ENCODE measurements around the gene DISP3. TPM values are rescaled to one million over a fixed set of nuclear protein-coding genes. Genes with fewer than 3 reads are reported as not detected.
A peak's percentile ranks its signal among the peaks of the same experiment; 100 is the strongest.

The DISP3 gene
- total RNA-seq, 1 donor: under 0.01 TPM

DNA sequence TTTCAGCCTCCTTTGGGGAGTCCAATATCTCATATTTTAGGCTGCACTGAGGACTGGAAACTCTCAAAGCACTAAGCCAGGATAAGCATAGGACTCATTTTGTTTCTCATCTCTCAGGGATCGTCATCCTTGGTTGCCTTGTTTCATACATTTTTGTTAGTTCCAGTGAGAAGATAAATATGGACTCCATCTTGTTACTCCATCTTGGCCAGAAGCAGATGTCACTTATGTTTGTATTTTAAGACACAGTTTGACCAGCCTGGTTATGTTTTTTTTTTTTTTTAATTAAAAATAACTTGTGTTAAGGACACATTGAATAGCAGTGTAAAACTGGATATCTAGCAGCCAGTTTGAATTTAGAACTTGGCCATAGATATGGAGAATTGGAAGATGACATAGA lies 34.7 kb downstream of the DISP3 start:
- H3K4me3 ChIP-seq (ENCODE audit: insufficient read depth, low read length): no peak overlapping the region
- no peak overlapping the region for H3K4me2 ChIP-seq (ENCODE audit: insufficient read depth, low read length)
- no peaks in the 10 kb centered on the region for H3K27me3 ChIP-seq (ENCODE audit: insufficient read depth, low read length)
- H4K20me1 ChIP-seq (ENCODE audit: insufficient read depth, low read length): no peaks in the 10 kb centered on the region
- no peak overlapping the region for H3K27ac ChIP-seq (ENCODE audit: low read depth, low read length)
- no peak overlapping the region for H2AFZ ChIP-seq (ENCODE audit: low read length)
- no peaks in the 10 kb centered on the region for H3K79me2 ChIP-seq (ENCODE audit: insufficient read depth, low read length)
- H3K4me1 ChIP-seq (ENCODE audit: insufficient read depth, low read length): no peaks in the 10 kb centered on the region
- no peaks in the 10 kb centered on the region for H3K9me3 ChIP-seq (ENCODE audit: low read depth, low read length)
- H3K36me3 ChIP-seq (ENCODE audit: insufficient read depth, low read length): no peaks in the 10 kb centered on the region
- TF ChIP-seq, protein P1, sequence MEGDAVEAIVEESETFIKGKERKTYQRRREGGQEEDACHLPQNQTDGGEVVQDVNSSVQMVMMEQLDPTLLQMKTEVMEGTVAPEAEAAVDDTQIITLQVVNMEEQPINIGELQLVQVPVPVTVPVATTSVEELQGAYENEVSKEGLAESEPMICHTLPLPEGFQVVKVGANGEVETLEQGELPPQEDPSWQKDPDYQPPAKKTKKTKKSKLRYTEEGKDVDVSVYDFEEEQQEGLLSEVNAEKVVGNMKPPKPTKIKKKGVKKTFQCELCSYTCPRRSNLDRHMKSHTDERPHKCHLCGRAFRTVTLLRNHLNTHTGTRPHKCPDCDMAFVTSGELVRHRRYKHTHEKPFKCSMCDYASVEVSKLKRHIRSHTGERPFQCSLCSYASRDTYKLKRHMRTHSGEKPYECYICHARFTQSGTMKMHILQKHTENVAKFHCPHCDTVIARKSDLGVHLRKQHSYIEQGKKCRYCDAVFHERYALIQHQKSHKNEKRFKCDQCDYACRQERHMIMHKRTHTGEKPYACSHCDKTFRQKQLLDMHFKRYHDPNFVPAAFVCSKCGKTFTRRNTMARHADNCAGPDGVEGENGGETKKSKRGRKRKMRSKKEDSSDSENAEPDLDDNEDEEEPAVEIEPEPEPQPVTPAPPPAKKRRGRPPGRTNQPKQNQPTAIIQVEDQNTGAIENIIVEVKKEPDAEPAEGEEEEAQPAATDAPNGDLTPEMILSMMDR (IDR thresholded peaks at IDR 0.05; ENCODE audit: extremely low read depth, low read depth, low read length): no peak
- peak; percentile 38 for DNase-seq (ENCODE audit: insufficient read length, low spot score, missing footprints)

DNA sequence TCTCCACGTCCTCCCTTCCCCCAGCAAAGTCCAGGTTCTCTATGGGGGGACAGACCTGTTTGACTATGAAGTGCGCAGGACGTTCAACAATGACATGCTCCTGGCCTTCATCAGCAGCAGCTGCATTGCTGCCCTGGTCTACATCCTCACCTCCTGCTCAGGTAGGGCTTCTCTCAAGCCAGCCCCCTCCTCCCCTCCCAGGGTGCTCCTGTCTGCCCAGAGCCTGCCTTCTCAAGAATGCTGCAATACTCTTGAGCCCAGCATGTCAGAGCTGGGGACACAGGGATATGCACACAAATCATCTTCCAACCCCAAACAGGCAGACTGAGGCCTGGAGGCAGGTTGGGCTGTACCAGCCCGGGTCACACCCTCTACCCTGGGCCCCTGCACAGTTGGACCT lies 35.4 kb downstream of the DISP3 start:
- no peak for DNase-seq (ENCODE audit: insufficient read length, low spot score, missing footprints)
- H3K79me2 ChIP-seq (ENCODE audit: insufficient read depth, low read length): no peaks in the 10 kb centered on the region
- H4K20me1 ChIP-seq (ENCODE audit: insufficient read depth, low read length): no peaks in the 10 kb centered on the region
- no peaks in the 10 kb centered on the region for H3K9me3 ChIP-seq (ENCODE audit: low read depth, low read length)
- H3K4me2 ChIP-seq (ENCODE audit: insufficient read depth, low read length): no peak overlapping the region
- no peak overlapping the region for H2AFZ ChIP-seq (ENCODE audit: low read length)
- TF ChIP-seq, protein P1 (IDR thresholded peaks at IDR 0.05; ENCODE audit: extremely low read depth, low read depth, low read length): no peak
- H3K4me1 ChIP-seq (ENCODE audit: insufficient read depth, low read length): no peaks in the 10 kb centered on the region
- no peak overlapping the region for H3K27ac ChIP-seq (ENCODE audit: low read depth, low read length)
- no peaks in the 10 kb centered on the region for H3K36me3 ChIP-seq (ENCODE audit: insufficient read depth, low read length)
- no peaks in the 10 kb centered on the region for H3K27me3 ChIP-seq (ENCODE audit: insufficient read depth, low read length)
- no peak overlapping the region for H3K4me3 ChIP-seq (ENCODE audit: insufficient read depth, low read length)

DNA sequence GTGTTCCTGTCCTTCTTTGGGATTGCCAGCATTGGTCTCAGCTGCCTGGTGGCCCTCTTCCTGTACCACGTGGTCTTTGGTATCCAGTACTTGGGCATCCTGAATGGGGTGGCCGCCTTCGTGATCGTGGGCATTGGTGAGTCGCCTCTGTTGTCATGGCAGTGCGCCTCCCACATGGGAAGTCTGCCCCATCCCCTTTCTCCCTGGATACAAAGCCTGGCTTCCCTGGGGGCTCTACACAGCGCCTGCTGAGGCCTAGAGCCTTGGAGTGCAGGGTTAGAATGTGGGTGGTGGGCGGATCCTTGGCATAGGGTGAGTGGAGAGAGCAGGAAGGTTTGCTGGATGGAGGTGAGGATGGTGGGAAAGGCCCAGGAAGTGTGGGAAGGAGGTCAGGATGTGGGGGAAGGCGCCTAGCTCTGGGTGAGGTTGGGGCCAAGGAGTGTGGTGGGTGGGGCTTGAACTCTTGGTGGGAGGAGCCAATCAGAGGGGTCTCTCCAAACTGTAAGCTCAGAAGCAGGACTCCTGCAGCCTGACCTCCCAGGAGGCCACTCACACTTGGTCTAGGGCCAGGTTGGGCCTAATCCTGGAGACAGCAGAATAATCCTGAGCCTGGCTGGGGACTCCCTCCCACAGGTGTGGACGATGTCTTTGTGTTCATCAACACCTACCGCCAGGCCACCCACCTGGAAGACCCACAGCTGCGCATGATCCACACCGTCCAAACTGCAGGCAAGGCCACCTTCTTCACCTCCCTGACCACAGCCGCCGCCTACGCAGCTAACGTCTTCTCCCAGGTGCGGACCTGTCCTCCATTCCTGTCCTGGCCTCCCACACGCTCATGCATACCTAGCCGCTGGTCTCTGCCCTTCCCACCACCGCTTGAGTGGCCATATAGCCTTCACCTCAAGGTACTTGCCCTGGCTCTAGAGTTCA lies 36.7 kb downstream of the DISP3 start:
- Histone ChIP-seq H3K36me3 (ENCODE audit: insufficient read depth, low read length) (no peaks in the 10 kb centered on the region), H3K4me2 (ENCODE audit: insufficient read depth, low read length) (no peak overlapping the region), H3K4me3 (ENCODE audit: insufficient read depth, low read length) (no peak overlapping the region), H3K79me2 (ENCODE audit: insufficient read depth, low read length) (no peaks in the 10 kb centered on the region), H3K9me3 (ENCODE audit: low read depth, low read length) (no peaks in the 10 kb centered on the region), H3K27me3 (ENCODE audit: insufficient read depth, low read length) (no peaks in the 10 kb centered on the region), H4K20me1 (ENCODE audit: insufficient read depth, low read length) (no peaks in the 10 kb centered on the region), H3K27ac (ENCODE audit: low read depth, low read length) (no peak overlapping the region), H2AFZ (ENCODE audit: low read length) (no peak overlapping the region), H3K4me1 (ENCODE audit: insufficient read depth, low read length) (no peaks in the 10 kb centered on the region)
- DNase-seq (ENCODE audit: insufficient read length, low spot score, missing footprints): no peak
- TF ChIP-seq, protein P1 (IDR thresholded peaks at IDR 0.05; ENCODE audit: extremely low read depth, low read depth, low read length): no peak

DNA sequence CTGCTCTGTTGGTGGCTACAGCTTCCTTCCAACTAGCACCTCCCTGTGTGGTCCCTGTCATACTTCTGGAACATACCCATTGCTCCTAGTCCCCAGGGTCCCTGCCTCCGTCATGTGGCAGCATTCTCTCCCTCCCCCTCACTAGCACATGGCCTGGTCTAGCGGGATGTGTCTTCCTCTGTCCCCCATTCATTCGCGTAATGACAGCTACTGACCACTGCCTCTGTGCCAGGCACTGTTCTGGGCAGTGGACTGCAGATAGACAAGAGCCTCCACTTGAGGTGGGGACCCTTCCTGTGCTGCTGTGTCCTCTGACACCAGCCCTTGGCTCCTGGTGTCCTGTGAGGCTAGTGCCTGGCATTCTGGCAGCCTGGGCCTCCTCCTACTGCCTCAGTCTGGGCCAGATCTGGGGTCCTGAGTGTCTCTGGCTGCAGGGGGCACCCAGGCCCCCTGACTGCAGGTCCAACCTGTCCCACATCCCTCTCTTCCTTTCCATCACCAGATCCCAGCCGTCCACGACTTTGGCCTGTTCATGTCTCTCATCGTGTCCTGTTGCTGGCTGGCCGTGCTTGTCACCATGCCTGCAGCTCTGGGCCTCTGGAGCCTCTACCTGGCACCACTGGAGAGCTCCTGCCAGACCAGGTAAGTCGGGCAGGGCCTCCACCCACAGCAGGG lies 38.1 kb downstream of the DISP3 start:
- H3K27ac ChIP-seq (ENCODE audit: low read depth, low read length): no peak overlapping the region
- H3K4me1 ChIP-seq (ENCODE audit: insufficient read depth, low read length): no peaks in the 10 kb centered on the region
- peak; percentile 58 for DNase-seq (ENCODE audit: insufficient read length, low spot score, missing footprints)
- no peaks in the 10 kb centered on the region for H3K9me3 ChIP-seq (ENCODE audit: low read depth, low read length)
- TF ChIP-seq, protein P1 (IDR thresholded peaks at IDR 0.05; ENCODE audit: extremely low read depth, low read depth, low read length): no peak
- no peak overlapping the region for H3K4me3 ChIP-seq (ENCODE audit: insufficient read depth, low read length)
- no peaks in the 10 kb centered on the region for H3K36me3 ChIP-seq (ENCODE audit: insufficient read depth, low read length)
- H3K4me2 ChIP-seq (ENCODE audit: insufficient read depth, low read length): no peak overlapping the region
- H3K27me3 ChIP-seq (ENCODE audit: insufficient read depth, low read length): no peaks in the 10 kb centered on the region
- H4K20me1 ChIP-seq (ENCODE audit: insufficient read depth, low read length): no peaks in the 10 kb centered on the region
- no peak overlapping the region for H2AFZ ChIP-seq (ENCODE audit: low read length)
- no peaks in the 10 kb centered on the region for H3K79me2 ChIP-seq (ENCODE audit: insufficient read depth, low read length)
